ENCODE results near the gene PRDM9.
"Not testable (repeated sequence)": the region's sequence is repeated elsewhere in the genome, so short reads cannot be mapped to it uniquely, and the experiment has no call there.

The PRDM9 gene

GRCh38 chr5:23527216-23527920 lies 20.0 kb downstream of the PRDM9 start:
- not testable (repeated sequence) for DNase-seq (ENCODE audit: low read depth)

- no peak for DNase-seq (ENCODE audit: low read depth)
Measured at GRCh38 chr5:23528677-23529076, 21.3 kb downstream of the PRDM9 start.

GRCh38 chr5:23530571-23530970 lies 23.2 kb downstream of the PRDM9 start:
- DNase-seq (ENCODE audit: low read depth) = no peak

- no peak for DNase-seq (ENCODE audit: low read depth)
Measured at GRCh38 chr5:23571059-23571458, 63.6 kb downstream of the PRDM9 start.

All from HS-5 (cell line).